ENCODE data around the gene PXK.
A peak's percentile ranks its signal among the peaks of the same experiment; 100 is the strongest.

PXK gene

GRCh38 chr3:58469096-58469495 lies 136.4 kb downstream of the PXK start:
- POLR2A ChIA-PET = no interaction called here
- CTCF ChIA-PET = interaction anchor here (0.8 to 6.9 kb wide), 5 partner anchors 9 to 148 kb away, joined by 4 to 37 read pairs (median 5); partner anchors contain the start of gene KCTD6
- TF ChIP-seq CTCF (IDR thresholded peaks at IDR 0.05; ENCODE audit: insufficient read depth, low read length, missing control alignments) = no peak
- DNase-seq (ENCODE audit: low read depth, low spot score) = no peak
- no peak overlapping the region for H3K4me3 ChIP-seq (ENCODE audit: low read depth, low read length)

- DNase-seq (ENCODE audit: low read depth, low spot score) = no peak
- CTCF ChIA-PET = interaction anchor here (1.0 to 6.9 kb wide), 6 partner anchors 18 to 149 kb away, joined by 3 to 37 read pairs (median 4); partner anchors contain the start of gene KCTD6
- POLR2A ChIA-PET = no interaction called here
- no peak for TF ChIP-seq CTCF (IDR thresholded peaks at IDR 0.05; ENCODE audit: insufficient read depth, low read length, missing control alignments)
- H3K4me3 ChIP-seq (ENCODE audit: low read depth, low read length) = no peak overlapping the region
These were observed 137.8 kb downstream of the PXK start for GRCh38 chr3:58470363-58471024.

DNA sequence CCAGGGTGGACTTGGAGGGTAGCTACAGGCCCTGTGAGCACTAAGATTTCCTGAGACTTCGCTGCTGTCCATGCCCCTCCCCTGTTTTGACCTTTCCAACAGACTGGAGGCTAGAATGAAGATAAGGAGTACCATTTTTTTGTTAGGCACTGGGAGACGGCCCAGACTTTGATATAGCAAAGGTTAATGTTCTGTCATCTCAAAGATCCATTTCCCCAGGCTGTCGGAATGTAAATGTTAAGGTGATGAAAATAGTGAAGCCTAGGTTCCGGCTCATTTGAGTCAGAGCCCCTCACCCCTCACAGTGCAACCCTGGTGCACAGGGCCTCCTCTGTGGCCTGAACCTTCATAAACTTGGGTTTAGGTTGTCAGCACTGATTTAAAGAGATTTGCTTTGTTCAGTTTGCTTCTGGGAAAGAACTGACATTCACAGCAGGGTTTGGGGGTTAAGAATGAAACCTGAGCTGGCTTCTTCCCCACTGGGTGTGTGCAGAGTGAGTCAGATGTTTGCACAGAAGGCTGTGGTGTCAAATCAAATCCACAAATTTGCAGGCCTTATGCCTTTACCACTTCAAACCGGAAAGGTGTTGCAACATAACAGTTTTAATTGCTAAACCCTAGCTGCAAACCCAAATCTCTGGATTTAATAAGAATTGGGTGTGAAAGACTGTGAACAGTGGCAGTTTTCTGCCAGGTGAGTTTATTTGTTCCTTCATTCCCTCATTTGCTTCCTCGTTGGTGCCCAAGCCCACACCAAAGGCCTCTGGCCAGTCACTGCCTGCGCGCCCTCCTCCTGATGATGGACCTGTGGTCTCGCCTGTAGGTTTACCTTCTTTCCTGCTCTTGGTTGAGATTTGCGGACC lies 138.6 kb downstream of the PXK start:
- POLR2A ChIA-PET = no interaction called here
- CTCF ChIA-PET = interaction anchor here (1.0 to 6.9 kb wide), 8 partner anchors 8 to 150 kb away, joined by 3 to 37 read pairs (median 4); partner anchors contain the start of gene KCTD6
- DNase-seq (ENCODE audit: low read depth, low spot score) = peak; percentile 56
- H3K4me3 ChIP-seq (ENCODE audit: low read depth, low read length) = no peak overlapping the region
- TF ChIP-seq CTCF (IDR thresholded peaks at IDR 0.05; ENCODE audit: insufficient read depth, low read length, missing control alignments) = no peak

DNA sequence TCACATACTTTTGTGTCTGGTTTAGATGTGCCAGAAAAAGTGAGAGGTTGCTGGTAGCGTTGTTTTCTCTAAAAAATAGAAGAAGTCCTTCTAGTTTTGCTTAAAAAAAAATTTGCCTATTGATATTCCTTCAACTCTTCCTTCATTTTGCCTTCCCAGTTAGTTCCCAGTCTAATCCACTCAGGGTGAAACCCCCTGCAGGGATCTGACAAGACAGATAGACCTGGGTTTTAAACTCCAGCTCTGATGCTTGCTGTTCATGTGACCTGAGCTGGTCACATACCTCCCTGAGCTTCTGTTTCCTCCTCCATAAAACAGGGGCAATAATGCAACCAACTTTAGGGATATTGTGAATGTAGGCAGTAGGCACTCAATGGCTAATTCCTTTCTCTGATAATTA lies 140.6 kb downstream of the PXK start:
- H3K4me3 ChIP-seq (ENCODE audit: low read depth, low read length) = no peak overlapping the region
- CTCF ChIA-PET = interaction anchor here (1.1 to 6.9 kb wide), 3 partner anchors 10 to 94 kb away, joined by 4 to 37 read pairs (median 5); partner anchors contain the start of gene KCTD6
- POLR2A ChIA-PET = no interaction called here
- TF ChIP-seq CTCF (IDR thresholded peaks at IDR 0.05; ENCODE audit: insufficient read depth, low read length, missing control alignments) = no peak
- DNase-seq (ENCODE audit: low read depth, low spot score) = no peak

- ChIA-PET CTCF (interaction anchor here (1.1 to 6.9 kb wide), 4 partner anchors 9 to 92 kb away, joined by 4 to 37 read pairs (median 4); partner anchors contain the start of gene KCTD6), POLR2A (no interaction called here)
- H3K4me3 ChIP-seq (ENCODE audit: low read depth, low read length) = no peak overlapping the region
- TF ChIP-seq CTCF (IDR thresholded peaks at IDR 0.05; ENCODE audit: insufficient read depth, low read length, missing control alignments) = no peak
- DNase-seq (ENCODE audit: low read depth, low spot score) = no peak
These were observed 141.7 kb downstream of the PXK start for GRCh38 chr3:58474348-58474911.
